Measurements from ENCODE around the gene FOXO3. TPM values are rescaled to one million over a fixed set of nuclear protein-coding genes. Genes with fewer than 3 reads are reported as not detected.
A peak's percentile ranks its signal among the peaks of the same experiment; 100 is the strongest.

Gene FOXO3
- total and polyA plus RNA-seq, 2 of the 13 experiments (the other 11 are each of a cell fraction or from before 2014, with no cell fraction given), result 16.0 to 22.5 TPM

GRCh38 chr6:108580646-108581045, 19.9 kb downstream of the FOXO3 start (continued):
- TF ChIP-seq, protein P1, sequence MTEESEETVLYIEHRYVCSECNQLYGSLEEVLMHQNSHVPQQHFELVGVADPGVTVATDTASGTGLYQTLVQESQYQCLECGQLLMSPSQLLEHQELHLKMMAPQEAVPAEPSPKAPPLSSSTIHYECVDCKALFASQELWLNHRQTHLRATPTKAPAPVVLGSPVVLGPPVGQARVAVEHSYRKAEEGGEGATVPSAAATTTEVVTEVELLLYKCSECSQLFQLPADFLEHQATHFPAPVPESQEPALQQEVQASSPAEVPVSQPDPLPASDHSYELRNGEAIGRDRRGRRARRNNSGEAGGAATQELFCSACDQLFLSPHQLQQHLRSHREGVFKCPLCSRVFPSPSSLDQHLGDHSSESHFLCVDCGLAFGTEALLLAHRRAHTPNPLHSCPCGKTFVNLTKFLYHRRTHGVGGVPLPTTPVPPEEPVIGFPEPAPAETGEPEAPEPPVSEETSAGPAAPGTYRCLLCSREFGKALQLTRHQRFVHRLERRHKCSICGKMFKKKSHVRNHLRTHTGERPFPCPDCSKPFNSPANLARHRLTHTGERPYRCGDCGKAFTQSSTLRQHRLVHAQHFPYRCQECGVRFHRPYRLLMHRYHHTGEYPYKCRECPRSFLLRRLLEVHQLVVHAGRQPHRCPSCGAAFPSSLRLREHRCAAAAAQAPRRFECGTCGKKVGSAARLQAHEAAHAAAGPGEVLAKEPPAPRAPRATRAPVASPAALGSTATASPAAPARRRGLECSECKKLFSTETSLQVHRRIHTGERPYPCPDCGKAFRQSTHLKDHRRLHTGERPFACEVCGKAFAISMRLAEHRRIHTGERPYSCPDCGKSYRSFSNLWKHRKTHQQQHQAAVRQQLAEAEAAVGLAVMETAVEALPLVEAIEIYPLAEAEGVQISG (CRISPR knock-in tag; IDR thresholded peaks at IDR 0.05), result no peak
- TF ChIP-seq, protein P2, sequence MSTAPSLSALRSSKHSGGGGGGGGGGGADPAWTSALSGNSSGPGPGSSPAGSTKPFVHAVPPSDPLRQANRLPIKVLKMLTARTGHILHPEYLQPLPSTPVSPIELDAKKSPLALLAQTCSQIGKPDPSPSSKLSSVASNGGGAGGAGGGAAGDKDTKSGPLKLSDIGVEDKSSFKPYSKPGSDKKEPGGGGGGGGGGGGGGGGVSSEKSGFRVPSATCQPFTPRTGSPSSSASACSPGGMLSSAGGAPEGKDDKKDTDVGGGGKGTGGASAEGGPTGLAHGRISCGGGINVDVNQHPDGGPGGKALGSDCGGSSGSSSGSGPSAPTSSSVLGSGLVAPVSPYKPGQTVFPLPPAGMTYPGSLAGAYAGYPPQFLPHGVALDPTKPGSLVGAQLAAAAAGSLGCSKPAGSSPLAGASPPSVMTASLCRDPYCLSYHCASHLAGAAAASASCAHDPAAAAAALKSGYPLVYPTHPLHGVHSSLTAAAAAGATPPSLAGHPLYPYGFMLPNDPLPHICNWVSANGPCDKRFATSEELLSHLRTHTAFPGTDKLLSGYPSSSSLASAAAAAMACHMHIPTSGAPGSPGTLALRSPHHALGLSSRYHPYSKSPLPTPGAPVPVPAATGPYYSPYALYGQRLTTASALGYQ (CRISPR knock-in tag; IDR thresholded peaks at IDR 0.05), result no peak
- TF ChIP-seq ZNF274 (CRISPR knock-in tag; IDR thresholded peaks at IDR 0.05) (no peak), PTBP1 (IDR thresholded peaks at IDR 0.05; ENCODE audit: low read depth, low read length, poor library complexity, severe bottlenecking) (no peak)
- TF ChIP-seq, protein P3, sequence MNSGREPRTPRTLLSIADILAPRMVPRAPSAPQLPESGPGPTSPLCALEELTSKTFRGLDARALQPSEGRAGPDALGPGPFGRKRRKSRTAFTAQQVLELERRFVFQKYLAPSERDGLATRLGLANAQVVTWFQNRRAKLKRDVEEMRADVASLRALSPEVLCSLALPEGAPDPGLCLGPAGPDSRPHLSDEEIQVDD (CRISPR knock-in tag; IDR thresholded peaks at IDR 0.05; ENCODE audit: borderline replicate concordance), result no peak

GRCh38 chr6:108581237-108581931, 20.7 kb downstream of the FOXO3 start:
- POLR2A ChIA-PET, result no interaction called here
- Histone ChIP-seq H3K27ac (ENCODE audit: extremely low read length, insufficient read depth, low read length) (no peak overlapping the region), H3K4me2 (ENCODE audit: low read depth, low read length) (no peak overlapping the region), H3K9me3 (ENCODE audit: low read length) (no peaks in the 10 kb centered on the region), H3K9ac (ENCODE audit: insufficient read depth, low read depth, low read length) (no peak overlapping the region), H4K20me1 (ENCODE audit: insufficient read depth, low read length) (peaks cover 84% of the 10 kb centered on the region), H3K36me3 (replicated peaks in 1 of 2; ENCODE audit: control insufficient read depth in 1 of 2, insufficient read depth in 2 of 2, low read length in 2 of 2) (peaks cover 3 to 44% of the 10 kb centered on the region in 2 experiments), H3K79me2 (ENCODE audit: insufficient read depth, low read length) (peaks cover 92% of the 10 kb centered on the region), H3K27me3 (ENCODE audit: control insufficient read depth in 1 of 2, insufficient read depth in 2 of 2, low read length in 2 of 2) (no peaks in the 10 kb centered on the region), H2AFZ (ENCODE audit: low read length) (no peak overlapping the region), H3K4me3 (replicated peaks in 1 of 3; ENCODE audit: insufficient read depth in 1 of 3, low read depth in 2 of 3, low read length in 3 of 3) (no peak overlapping the region), H3K4me1 (ENCODE audit: insufficient read depth, low read length) (peaks cover 68% of the 10 kb centered on the region)
- ATAC-seq (no peak), FAIRE-seq (no peak), DNase-seq (ENCODE audit: low spot score) (no peak)
- no TSS peak for BruUV-seq (replicated peaks)
- TF ChIP-seq MAFK (conservative IDR thresholded peaks at IDR 0.05 in 1 of 2, IDR thresholded peaks at IDR 0.05 in 1 of 2; ENCODE audit: low read length in 2 of 2) (peak; percentile 75 to 81), FOXP1 (IDR thresholded peaks at IDR 0.05) (no peak), FOXP1 (CRISPR knock-in tag; IDR thresholded peaks at IDR 0.05) (no peak), ZIK1 (CRISPR knock-in tag; IDR thresholded peaks at IDR 0.05; ENCODE audit: borderline replicate concordance, low read depth) (no peak), GATA4 (IDR thresholded peaks at IDR 0.05; ENCODE audit: borderline replicate concordance, low read depth) (no peak), ZNF652 (CRISPR knock-in tag; IDR thresholded peaks at IDR 0.05; ENCODE audit: borderline replicate concordance, low read depth) (0 out of 2 replicates have a peak, but pooled peaks have one; percentile 16), MAFF (IDR thresholded peaks at IDR 0.05; ENCODE audit: low read depth, low read length) (peak; percentile 79), CEBPB (IDR thresholded peaks at IDR 0.05; ENCODE audit: borderline replicate concordance, low read depth, low read length) (peak; percentile 71)
- WGBS (ENCODE audit: low lambda C conversion rate), result 91% methylated on average over 3 of the region's 3 CpGs
- in situ Hi-C loops (cut with HindIII; ENCODE audit: extremely low pct_ligation_motif_present, low pct_unique_long_range_greater_than_20kb), result no loop called here
- intact Hi-C loops (cut with micrococcal nuclease; ENCODE audit: unreplicated experiment), result no loop called here
- CTCF ChIA-PET (ENCODE audit: low intra/inter-chr PET ratio, low total read pairs), result no interaction called here
